NCI-H2081 (cell line): ENCODE data around the gene CAMK2G.
"Not testable (repeated sequence)": the region's sequence is repeated elsewhere in the genome, so short reads cannot be mapped to it uniquely, and the experiment has no call there.

ENCODE experiments used
- DNase-seq, 2 experiments: peaks; one replicate each; lab custom pipeline; 2025; lab: John Stamatoyannopoulos, UW

The CAMK2G gene

DNA sequence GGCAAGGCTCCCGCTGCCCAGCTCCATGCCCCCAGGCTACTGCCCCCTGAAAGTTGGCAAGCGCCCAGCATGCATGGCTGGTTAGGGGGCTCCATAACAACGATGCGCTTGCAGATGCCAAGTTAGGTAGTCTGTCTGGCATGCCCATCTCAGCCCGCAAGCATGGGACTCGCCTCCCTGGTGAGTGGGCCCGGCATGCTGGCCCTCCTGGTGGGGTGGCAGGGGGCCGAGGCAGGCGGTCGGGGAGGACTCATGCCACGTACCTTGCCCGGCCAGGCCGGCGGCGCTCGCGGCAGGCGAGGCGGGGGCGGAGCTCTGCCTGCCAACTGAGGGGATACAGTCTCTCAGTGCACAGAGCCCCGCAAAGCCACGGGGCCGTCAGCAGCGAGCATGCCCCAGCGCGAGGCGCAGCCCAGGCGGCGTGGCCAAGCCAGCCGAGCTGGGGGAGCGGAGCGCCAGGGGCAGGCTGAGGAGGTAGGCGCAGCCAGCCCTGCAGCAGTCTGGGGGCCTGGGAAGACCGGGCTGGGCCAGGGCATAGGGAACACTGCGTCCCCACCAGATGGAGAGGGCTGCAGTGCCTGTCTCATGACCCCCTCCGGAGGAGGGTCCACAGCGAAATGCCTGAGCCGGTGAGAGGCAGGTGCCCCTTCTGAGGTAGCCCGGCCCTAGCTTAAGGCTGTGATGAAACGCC, 34.9 kb downstream of the CAMK2G start:
- DNase-seq: no peak

DNA sequence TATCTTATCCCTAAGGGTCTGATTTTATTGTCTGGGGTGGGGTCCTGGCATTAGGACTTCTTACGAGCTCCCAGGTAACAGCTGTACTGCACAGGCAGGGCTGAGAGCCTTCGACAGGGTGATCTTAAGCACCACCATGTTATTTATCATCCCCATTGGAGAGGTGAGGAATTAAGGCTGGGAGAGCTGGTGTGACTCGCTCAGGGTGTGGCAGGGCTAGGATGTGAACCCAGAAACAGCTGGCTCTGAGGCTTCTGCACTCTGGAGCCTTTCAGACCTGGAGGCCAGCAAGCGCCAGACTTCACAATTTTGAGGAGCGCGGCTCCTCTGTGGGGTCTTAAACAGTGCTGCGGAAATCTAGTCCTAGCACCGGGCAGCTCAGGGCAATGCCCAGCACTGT, 35.5 kb downstream of the CAMK2G start:
- no peak for DNase-seq

DNA sequence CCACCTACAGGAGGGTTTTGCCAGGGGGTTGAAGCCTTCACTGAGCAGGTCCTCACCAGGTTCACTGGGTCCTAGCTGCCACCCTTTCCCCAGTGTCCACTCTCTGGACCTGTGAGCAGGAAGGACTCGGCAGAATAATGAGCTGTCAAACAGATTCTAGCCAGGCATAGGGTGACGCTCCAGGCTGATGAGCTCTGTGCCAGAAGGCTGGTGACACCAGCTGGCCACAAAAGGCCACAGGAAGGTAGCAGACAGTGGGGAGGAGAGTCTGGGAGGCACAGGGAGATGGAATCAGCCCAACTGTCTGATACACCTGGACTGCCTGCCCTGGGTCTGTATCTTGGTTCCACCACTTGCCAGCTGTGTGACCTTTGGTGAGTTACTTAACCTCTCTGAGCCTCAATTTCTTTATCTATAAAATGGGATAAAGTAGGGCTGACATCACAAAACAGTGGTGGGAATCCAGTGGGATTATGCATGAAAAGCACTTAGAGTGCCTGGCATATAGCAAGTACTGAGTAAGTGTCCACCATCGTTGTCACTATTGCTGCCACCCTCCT, 36.3 kb downstream of the CAMK2G start:
- DNase-seq: no peak

- no peak for DNase-seq
Measured at GRCh38 chr10:73837072-73837471, 37.3 kb downstream of the CAMK2G start.

DNA sequence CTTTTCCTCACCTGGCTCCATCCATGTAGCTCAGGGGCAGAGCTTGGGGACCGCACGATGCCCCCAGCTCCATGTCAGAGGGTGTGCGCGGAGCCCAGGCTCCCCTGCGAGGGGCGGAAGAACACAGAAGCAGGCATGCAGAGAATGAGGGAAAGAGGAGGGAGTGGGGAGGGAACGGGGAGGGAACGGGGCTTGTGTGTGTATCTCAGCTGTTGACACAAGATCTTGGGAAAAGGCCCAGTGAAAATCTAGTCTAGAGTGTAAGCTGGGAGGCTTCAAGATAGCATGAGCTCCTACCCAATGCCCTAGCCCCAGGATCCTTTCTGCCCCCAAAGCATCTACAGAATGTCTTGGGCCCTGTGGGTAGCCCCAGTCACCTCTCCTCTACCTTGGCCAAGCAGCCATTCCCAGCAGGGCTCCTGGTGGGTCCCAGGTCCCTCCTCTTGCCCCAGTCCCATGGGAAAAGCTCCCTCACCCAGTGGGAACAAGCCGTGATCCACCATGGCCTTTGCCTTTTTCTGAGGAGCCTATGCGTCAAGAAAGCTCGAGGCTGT, 37.9 kb downstream of the CAMK2G start:
- DNase-seq: no peak

DNA sequence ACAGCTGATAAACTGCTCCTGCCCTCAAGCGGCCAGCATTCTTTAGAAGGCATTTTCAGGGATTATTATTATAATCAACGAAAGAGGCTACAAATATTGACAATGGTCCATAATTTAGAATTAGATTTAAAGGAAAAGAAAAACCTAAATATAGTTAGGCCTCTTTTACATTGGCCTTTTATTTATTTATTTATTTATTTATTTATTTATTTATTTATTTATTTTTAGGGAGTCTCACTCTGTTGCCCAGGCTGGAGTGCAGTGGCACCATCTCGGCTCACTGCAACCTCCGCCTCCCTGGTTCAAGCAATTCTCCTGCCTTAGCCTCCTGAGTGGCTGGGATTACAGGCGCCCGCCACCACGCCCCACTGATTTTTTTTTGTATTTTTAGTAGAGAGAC, 45.3 kb downstream of the CAMK2G start:
- not testable (repeated sequence) for DNase-seq

DNA sequence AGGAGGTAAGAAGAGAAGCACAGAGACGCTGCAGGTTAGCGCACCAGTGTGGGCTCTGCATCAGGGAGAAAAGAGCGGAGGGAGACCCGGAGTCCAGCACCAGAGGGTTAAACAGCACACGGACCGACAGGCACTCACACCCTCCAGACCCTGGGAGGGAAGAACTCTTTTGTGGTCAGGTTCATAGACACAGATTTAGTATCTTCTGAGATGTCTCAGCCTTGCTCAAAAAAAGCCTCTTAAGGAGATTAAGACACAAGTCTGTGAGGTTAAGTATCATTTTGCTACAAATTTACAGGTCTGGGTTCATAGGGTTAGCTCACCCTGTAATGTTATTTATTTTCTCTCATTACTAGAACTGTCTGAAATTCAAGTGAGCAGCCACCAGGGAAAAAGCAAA, 46.2 kb downstream of the CAMK2G start:
- no peak for DNase-seq

GRCh38 chr10:73827346-73828089, 46.8 kb downstream of the CAMK2G start:
- DNase-seq: no peak

DNA sequence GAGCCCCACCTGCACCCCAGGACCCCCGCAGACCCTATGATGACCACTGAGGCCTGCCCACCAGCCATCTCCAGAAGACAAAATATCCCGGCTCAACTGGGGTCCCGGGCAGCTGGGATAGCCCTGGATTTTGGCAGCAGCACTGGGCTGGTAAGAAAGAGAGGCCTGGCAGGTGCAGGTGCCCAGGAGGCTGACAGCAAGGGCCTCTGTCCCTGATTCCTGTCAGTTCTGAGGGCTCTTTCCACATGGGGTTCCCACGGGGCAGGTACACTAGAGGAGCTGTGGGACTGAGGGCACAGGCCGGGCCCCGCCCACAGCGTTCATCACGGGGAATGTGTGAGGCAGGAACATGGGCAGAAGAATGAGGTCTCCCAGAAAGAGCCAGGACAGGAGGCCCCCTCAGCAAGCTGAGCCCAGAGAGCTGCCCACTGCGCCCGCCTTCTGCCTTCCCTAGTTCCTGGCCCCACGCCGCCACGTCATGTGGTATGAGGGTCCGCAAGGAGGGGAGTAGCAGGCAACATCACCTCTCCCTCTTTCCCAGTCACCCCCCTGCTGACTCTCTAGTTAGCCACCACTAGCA, 50.1 kb downstream of the CAMK2G start:
- DNase-seq: no peak

DNA sequence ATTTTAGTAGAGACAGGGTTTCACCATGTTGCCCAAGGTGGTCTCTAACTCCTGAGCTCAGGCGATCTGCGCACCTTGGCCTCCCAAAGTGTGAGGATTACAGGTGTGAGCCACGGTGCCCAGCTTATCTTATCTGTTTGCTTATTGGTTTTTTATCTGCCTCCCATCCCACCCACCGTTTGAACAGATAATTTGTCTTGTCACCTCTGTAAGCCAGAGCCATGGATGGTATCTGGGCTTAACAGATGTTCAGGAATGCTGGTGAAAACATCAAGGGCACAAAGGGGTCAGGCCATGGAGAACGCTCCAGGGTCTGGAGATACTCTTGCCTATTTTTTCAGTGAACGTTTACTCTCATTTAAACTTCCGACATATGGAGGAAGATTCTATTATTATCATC, 51.0 kb downstream of the CAMK2G start:
- no peak for DNase-seq

GRCh38 chr10:73819513-73820093, 54.8 kb downstream of the CAMK2G start:
- DNase-seq: no peak

- no peak for DNase-seq
Measured at GRCh38 chr10:73819081-73819480, 55.3 kb downstream of the CAMK2G start.

GRCh38 chr10:73818402-73818801, 56.0 kb downstream of the CAMK2G start:
- no peak for DNase-seq

DNA sequence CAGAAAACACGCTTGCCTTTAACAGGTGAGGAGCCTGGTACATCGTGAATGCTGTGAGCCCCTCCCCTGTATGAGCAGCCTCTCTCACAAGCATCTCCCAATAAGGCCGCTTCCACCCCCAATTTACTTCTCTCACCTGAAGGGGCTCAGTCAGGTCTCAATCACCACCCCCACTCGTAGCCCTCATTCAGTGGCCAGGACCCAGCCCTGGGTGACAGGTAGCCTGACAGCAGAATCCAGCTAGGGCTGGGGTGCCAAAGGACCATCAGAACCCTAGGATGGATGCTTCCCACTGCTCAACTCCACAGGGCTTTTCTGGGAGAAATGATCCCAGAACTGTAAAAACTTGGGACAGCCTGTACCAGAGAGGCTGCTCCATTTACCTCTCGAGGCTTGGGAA, 56.5 kb downstream of the CAMK2G start:
- DNase-seq: no peak

DNA sequence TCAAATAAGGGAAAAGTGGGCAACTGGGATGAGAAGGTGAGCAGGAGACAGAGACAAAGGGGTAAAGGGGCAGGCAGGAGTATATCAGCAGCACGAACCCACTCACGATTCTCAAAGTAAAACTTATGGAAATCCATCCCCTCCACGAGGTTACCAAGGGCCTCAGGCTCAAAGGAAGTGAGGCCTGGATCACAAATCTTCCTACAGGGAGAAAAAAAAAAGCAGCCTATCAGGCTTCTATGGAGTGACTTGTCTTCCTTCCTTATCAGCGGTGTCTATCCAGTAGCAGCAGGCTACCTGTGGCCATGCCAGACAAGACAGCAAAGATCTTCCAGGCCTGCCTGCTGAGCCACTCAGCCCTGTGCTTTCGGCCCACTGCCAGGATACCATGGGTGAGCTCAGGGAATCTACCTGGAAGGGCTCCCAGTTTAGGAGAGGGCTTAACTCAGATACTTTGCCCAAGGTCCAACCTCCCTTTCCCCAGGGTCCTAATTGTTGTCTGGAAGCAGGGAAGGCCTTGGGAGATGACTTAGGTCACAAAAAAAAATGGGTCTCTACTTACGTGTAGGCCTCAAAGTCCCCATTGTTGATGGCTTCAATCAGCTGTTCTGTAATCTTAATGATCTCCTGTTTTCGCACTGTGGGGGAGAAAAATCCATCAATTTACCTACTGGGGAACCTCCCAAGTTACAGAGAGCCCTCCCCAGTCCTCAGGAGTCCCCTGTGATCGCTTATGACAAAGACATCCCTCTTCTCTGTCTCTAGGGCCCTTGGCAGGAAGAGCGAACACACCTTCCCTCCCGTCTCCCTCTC, 57.2 kb downstream of the CAMK2G start:
- no peak for DNase-seq

DNA sequence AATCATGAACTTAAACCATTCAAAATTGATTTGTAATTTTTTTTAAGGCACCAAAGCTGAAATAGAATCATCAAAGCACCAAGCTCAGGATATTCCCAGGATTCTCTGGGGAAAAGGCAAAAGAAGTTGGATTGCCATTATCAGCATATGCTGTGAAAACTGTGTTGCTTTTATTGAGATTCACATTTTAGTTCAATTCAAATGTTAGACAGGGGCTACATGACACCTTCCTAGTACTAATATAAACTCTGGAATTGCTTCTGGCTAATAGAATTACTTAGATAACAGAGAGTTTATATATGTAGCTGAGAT, 58.7 kb downstream of the CAMK2G start:
- no peak for DNase-seq

GRCh38 chr10:73814896-73815718, 59.2 kb downstream of the CAMK2G start:
- no peak for DNase-seq

DNA sequence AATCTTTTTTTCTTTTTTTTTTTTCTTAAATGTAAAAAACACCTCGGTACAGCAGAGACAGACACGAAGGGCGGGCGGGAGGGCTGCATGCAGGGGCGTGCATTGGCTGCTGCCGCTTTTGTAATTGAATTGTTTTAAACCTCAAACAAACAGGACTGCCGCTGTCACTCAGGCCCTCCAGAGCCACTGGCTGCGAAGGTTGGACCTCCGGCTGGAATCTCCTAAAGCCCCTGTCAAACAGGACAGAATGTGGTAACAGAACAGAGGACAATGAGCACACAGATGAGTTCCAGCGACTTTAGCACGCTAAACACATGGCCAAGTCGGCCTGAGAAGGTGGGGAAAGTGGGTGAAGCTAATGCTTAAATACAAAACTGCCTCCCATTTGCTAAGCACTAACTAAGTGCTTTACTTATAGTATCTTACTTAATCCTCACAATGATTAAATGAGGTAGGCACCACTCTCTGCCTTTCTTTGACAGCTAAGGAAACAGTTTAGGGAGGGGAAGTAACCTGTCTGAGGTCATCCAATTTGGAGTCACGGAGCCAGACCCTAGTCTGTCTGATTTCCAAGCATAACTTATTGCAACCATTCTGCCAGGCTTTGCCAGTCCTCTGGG, 60.0 kb downstream of the CAMK2G start:
- no peak for DNase-seq

- DNase-seq: no peak
Measured at GRCh38 chr10:73813333-73813732, 61.0 kb downstream of the CAMK2G start.

DNA sequence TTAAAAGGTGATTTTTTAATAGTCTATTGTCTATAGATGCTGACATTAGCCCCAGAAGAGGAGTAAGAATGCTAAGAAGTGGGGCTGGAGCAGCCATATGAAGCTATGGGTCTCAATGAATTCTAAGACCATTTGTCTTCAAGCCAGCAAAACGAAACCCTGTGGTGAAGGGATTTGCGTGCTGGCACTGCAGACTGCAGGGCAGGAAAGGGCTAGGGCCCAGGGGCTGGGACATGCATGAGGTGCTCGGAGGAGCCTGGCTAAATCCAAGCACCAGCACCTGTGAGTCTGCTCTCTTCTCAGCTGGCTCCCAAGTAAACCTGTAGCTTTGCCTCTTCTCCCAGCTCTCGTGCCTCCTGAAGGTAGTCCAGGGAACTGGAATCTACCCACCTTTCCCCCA, 61.7 kb downstream of the CAMK2G start:
- no peak for DNase-seq
